Omental fat pad (tissue), 4 donors: ENCODE data around the gene FERD3L. TPM values are rescaled to one million over a fixed set of nuclear protein-coding genes. Genes with fewer than 3 reads are reported as not detected.

Experiments
- ATAC-seq: fragments of 150-250 bp; one replicate; pipeline ENCODE4 v1.9.1; 2016; ENCODE audit warnings: mild to moderate bottlenecking, moderate library complexity; ENCODE audit not compliant: low FRiP score
- DNase-seq: peaks from one replicate; pipeline ENCODE4 v3.0.0-alpha.2; 2019; ENCODE audit warnings: low spot score
- CTCF ChIP-seq, 3 donors: fragments of 450-650 bp; IDR thresholded peaks; one replicate each; pipeline ENCODE4 v1.5.1; 2016 to 2017; ENCODE audit warnings: antibody characterized with exemption in 3 of 3, mild to moderate bottlenecking in 3 of 3, moderate library complexity in 2 of 3
- total RNA-seq, 4 donors: library from RNA; depleted of rRNA; stranded (reverse); fragments of >200 nt; gene quantifications; one replicate each; pipeline ENCODE4 v1.1.0, GENCODE V29; 2016

Gene FERD3L
- total RNA-seq, 4 donors from 2014 or later: not detected

- ATAC-seq: no peak
- DNase-seq: no peak
- no peak for TF ChIP-seq CTCF (IDR thresholded peaks at IDR 0.05)
Observed at GRCh38 chr7:19146699-19147098, 1.5 kb upstream of the FERD3L start.

- no peak for TF ChIP-seq CTCF (IDR thresholded peaks at IDR 0.05)
- DNase-seq: no peak
- ATAC-seq: no peak
Observed at GRCh38 chr7:19145434-19146115, 354 bp upstream of the FERD3L start.

- ATAC-seq (no peak), DNase-seq (no peak)
- TF ChIP-seq CTCF (IDR thresholded peaks at IDR 0.05): no peak
Observed at GRCh38 chr7:19143881-19144574, 1.2 kb downstream of the FERD3L start.

GRCh38 chr7:19139706-19140327, 5.4 kb downstream of the FERD3L start:
- no peak for ATAC-seq

DNA sequence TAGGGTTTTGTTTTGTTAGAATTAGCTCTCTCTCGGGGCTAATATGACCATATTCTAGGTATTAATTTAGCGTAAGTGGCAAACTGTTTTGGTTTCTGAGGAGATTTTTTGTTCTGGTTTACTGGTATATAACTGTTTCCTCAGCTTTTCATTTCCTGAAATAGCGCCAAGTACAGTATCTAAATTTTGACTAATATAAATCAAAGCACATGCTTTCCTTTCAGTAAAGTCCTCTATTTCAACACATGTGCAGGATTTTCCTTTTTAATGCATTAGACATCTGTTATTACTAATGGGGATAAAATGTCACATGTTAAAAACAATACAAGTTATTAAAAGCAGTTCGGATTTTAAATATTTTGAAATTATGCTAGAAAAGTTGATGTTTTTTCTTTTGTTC, 11.3 kb downstream of the FERD3L start:
- no peak for ATAC-seq
- DNase-seq: no peak
- TF ChIP-seq CTCF (IDR thresholded peaks at IDR 0.05): no peak

More at GRCh38 chr7:19139706-19140327, 5.4 kb downstream of the FERD3L start:
- DNase-seq: no peak
- no peak for TF ChIP-seq CTCF (IDR thresholded peaks at IDR 0.05)

DNA sequence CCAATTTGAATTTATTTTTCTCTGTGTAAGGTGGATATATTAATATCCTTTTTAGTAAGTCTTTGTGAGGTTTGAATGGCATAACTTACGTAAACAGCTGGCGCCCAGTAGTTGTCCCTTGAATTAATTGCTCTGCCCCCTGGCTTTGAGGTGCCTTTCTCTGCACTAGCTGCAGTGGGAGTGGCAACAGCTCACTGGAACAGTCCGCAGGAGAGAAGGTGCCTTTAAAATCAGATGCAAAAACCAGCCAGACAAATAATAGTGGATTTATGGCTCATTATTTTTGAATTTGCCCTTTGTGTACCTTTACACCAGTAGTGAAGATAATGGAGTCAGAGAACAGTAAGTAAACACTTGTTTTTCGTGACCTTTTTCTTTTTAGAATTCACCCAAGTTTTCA, 11.8 kb downstream of the FERD3L start:
- no peak for TF ChIP-seq CTCF (IDR thresholded peaks at IDR 0.05)
- ATAC-seq: no peak

More for the DNA sequence above, 11.8 kb downstream of the FERD3L start:
- no peak for DNase-seq
